GM18499 (cell line): Measurements from ENCODE around the gene IGFALS.
A peak's percentile ranks its signal among the peaks of the same experiment; 100 is the strongest.

Experiments
- ATAC-seq: cut with Tn5 transposase; IDR thresholded peaks from one replicate; pipeline ENCODE4 v1.9.1; 2021; ENCODE audit warnings: moderate number of reproducible peaks; ENCODE audit not compliant: insufficient read depth, unreplicated experiment

The IGFALS gene

DNA sequence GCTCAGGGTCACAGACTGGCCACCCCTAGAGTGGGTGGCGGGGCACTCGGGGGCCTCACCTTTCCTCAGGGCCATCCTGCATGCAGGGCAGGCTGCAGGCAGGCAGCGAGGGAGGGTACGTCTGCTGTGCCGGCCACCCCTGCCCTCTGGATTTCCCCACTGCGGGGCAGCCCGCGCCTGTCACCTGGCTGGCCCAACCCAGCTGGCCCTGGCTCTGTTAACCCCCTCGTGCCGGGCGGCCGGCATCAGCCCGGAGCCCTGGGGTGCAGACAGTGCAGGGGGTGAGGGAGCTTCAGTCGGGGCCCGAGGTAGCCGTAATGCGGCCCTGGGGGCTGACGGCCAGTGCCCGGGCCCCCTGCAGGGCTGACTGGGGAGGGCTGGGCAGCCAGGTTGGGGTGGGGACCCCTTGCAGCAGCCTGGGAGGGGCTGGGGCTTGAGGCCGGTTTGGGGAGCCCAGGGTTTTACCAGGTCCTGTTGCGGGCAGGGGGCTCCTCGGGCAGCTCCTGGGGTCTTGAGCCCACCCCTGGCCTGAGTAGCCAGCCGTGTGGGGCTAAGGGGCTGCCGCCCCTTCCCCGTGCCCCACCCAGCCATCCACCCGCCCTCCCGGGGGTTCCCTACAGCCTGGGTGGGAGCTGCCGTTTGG is at the start of gene IGFALS:
IGFALS (minus strand) TSS at position 128 of the 643 bp plus-strand sequence; CDS start at position 75, 53 bp downstream.
- ATAC-seq = no peak

- ATAC-seq = no peak
These were observed 46.0 kb upstream of the IGFALS start for GRCh38 chr16:1839554-1839953.

DNA sequence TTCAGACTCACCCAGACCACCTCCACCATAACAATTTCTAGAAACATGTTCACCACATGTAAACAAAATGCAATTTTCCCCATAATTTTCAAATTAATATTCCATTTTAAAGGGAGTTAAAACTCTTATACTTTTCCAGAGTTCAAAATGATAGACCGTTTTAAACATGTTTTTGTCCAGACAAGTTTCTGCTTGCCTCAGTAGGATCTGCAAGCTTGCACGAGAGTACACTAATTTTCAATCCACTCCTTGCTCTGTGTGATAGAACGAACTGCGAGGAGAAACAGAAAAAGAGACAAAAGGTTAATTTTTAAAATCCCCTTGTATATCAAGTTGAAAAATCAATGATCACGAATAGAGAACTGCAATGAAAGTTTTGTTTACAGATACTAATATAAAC is 40.6 kb upstream of the IGFALS start:
- no peak for ATAC-seq

GRCh38 chr16:1832838-1833454 is 39.4 kb upstream of the IGFALS start:
- ATAC-seq = no peak

- ATAC-seq = no peak
These were observed 37.9 kb upstream of the IGFALS start for GRCh38 chr16:1831186-1832075.

GRCh38 chr16:1830213-1830612 is 36.7 kb upstream of the IGFALS start:
- no peak for ATAC-seq

DNA sequence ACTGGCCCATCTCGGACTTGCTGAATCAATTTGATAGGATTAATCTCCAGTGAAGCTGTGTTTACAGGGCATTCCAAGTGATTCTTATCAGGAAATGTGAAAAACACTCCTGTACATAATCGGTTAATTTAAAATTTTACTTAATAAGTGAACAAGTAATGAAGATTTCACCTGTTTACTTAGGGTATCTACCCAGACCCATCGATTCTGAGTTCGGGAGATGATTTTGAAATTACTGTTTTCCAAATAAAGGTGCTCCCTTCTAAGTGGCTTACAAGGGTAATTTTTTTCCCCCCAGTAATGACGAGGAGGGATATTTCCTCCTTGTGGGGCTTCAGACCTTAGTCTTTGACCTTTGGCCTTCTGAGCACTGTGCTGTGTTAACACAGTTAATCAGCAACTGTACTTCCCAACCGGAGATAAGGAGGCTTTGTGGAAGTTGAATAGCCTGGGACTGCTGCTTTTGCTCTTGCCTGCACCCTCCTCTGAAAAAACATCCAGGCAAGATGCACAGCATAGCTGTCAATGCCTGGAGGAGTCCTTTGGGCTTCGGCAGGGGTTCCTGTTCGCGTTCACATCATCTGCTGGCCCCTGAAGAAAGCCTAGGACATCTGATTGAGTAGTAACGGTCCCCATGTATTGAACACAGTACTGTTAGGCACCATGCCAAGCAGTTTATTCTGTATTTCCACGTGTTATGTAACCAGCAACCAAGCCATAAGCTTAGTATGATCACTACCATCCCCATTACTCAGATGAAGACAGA is 35.3 kb upstream of the IGFALS start:
- no peak for ATAC-seq

- ATAC-seq = peak; percentile 51
These were observed 33.4 kb upstream of the IGFALS start, which contains the start of the genes FAHD1 and HAGH for GRCh38 chr16:1826691-1827573. FAHD1 (plus strand) TSS chr16:1827206; CDS start chr16:1827239, 33 bp downstream. HAGH (minus strand) TSS chr16:1826825; CDS start chr16:1826787, 38 bp downstream.

DNA sequence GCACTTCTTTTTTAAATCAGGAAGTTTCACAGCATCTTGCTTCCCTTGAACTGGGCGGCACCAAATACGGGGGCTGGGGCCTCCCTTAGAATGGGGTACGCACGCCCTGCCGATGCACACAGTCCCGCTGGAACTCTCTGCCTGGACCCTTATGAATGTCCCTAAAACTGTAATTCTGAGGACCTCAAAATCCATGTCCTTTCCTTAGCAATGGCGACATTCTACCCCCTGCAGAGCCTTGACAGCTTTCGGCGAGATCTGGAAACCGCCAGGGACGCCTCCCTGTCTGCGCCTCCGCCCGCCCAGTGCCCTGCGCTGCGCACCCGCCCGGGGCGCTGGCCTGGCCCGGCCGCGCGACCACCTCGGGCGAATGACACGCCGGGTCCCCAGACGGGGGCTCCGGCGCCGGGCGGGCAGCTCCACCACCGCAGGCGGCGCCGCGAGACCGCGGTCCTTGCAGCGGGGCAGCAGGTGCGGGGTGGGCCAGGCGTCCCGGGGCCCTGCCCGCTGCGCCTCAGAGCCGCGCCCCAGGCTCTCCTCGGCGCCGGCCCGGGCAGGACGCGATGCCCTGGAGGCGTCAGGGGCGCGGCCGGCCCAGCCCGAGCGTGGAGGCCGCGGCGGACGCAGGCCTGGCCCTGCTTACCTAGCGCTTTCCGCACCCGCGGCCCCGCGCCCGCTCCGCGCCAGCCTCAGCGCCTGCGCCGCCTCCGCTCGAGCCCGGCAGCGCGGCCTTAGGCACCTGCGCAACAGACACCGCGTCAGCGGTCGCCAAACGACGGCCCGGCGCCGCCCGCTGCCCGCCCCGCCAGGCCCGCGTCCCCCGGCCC is 32.6 kb upstream of the IGFALS start:
- ATAC-seq = peak; percentile 29

GRCh38 chr16:1825381-1825863 is 31.9 kb upstream of the IGFALS start:
- no peak for ATAC-seq

- no peak for ATAC-seq
These were observed 30.3 kb upstream of the IGFALS start for GRCh38 chr16:1823821-1824220.

- ATAC-seq = no peak
These were observed 29.3 kb upstream of the IGFALS start for GRCh38 chr16:1822801-1823200.

DNA sequence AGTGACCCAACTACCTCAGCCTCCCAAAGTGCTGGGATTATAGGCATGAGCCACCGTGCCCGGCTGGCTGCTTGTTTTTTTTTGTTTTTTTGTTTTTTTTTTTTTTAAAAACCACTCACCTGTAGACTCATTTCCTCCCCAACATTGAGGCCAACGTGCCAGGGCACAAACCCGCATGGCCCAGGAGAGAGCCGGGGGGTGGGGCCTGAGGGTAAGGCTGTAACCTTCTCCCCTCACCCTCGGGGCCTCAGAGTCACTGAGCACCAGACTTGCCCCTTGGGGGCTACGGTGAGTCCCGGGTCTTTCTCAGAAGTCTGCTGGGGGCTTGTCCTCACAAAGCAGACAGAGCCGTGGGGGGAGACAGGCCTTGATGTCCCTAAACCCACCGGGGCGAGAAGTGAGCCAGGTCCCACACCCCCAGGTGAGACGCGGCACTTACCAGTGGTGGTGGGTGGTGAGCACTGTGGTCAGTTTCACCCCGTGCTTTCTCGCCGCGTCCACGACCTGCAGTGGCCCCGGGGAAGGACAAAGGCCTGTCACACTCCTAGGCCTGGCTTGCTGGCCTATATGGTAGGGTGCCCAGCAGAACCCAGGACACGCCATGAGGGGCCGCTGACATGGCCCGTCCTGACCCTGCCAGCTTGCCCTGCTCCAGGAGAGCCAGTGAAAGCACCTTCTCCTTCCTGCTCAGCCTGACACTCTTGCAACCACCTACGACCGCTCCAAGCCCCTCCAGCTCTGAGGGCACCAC is 28.5 kb upstream of the IGFALS start:
- ATAC-seq = no peak

- no peak for ATAC-seq
These were observed 27.4 kb upstream of the IGFALS start for GRCh38 chr16:1820946-1821290.

DNA sequence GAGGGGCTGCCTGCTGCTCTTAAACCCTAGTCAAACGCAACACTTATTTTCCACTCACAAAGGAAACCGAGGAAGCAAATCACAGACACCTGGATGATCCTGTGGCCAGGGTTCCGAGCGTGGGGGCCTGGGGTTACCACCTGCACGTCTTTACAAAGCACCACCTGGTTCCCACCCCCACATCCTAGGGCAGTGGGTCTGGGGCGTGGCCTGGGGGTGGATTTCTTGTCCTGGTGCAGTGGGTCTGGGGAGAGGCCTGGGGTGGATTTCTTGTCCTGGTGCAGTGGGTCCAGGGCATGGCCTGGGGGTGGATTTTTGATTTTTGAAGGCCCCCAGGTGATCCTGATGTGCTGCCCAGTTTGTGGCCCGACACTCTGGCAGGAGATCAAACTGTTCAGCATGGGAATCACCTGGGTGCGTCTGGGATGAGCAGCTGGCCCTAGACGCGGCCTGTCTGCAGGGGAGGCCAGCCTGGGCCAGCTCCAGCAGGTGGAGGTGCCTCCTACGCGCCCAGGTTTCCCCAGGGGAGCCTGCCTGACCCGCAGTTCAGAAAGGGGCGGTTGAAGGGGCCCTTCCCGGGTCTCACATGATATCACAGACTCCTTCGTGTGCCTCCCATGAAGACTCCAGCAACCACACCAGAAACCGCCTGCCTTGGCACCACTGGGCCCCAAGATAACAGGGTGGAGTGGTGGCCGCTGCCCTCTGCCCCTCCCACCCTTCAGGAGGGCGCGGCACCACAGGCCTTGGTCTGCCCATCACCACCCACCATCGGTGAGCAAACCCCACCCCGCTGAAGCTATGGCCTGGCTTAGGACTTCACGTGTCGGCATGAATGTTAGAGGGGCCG is 26.8 kb upstream of the IGFALS start:
- ATAC-seq = no peak

DNA sequence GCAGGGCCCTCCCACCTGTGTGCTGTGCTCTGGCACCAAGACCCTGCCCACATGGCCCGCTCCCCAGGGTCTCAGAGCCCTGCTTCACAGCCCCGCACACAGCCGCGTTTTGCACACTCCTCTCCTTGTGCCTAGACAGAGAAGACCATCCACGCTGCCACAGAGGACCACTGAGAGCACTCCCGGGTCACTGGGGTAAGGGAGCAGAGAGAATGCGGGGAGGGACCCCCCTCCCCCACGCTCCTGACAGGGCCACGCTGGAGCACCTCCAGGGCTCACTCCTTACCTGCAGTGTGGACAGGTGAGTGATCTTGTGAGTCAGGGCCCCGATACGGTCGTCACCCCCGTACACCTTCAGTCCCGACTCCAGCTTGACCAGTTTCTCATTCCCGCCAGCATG is 26.1 kb upstream of the IGFALS start:
- no peak for ATAC-seq
